Measurements from ENCODE around the gene KCNJ9.

- TF ChIP-seq POLR2A (IDR thresholded peaks at IDR 0.05; ENCODE audit: low read length) (no peak), GATA1 (IDR thresholded peaks at IDR 0.05; ENCODE audit: low read depth, low read length) (no peak)
Measured at GRCh38 chr1:160130486-160130885, 49.1 kb downstream of the KCNJ9 start.
